HG02943 (cell line): ENCODE measurements around the gene LBR.
"Not testable (repeated sequence)": the region's sequence is repeated elsewhere in the genome, so short reads cannot be mapped to it uniquely, and the experiment has no call there.

Experiments
- ATAC-seq: cut with Tn5 transposase; IDR thresholded peaks from one replicate; pipeline ENCODE4 v1.9.1; 2021; ENCODE audit warnings: mild to moderate bottlenecking, low read depth, moderate library complexity; ENCODE audit not compliant: unreplicated experiment

LBR gene

DNA sequence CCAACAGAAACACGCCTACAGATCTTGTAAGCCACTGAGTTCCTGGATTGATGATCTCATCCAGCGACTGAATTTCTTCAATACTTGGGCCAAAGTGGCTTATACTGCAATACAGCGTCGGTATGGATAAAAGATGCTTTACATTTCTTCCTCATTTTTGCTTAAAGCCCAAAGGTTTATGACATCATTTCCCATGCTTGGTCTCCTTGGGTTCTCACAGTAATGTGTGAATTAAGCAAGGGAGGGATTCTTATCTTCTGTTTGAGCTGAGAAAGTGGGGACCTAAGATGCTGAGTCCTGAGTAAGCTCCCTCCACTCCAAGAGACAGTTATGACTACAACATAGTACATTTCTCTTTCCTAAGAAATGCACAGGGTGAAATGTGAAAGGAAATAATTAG is 39.5 kb downstream of the LBR start:
- no peak for ATAC-seq

DNA sequence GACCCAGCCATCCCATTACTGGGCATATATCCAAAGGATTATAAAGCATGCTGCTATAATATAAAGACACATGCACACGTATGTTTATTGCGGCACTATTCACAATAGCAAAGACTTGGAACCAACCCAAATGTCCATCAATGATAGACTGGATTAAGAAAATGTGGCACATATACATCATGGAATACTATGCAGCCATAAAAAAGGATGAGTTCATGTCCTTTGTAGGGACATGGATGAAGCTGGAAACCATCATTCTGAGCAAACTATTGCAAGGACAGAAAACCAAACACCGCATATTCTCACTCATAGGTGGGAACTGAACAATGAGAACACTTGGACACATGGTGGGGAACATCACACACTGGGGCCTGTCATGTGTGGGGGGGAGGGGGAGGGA is 41.0 kb downstream of the LBR start:
- not testable (repeated sequence) for ATAC-seq

DNA sequence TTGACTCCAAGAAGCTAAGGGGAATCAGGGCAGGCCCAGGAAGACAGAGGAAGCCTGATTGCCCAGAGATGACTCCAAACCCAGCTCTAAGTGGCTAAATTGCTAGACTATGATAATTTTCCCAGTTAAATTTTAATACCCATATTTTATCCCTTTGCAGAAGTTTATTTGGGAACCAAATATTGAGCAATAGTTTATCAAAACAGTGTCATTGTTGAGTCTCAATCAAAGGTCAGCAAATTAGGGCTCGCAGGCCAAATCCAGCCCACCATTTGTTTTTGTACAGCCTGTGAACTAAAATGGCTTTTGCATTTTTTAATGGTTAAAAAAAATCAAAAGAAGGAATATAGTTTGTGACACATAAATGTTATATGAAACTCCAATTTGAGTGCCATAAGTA is 47.1 kb downstream of the LBR start:
- ATAC-seq: no peak

DNA sequence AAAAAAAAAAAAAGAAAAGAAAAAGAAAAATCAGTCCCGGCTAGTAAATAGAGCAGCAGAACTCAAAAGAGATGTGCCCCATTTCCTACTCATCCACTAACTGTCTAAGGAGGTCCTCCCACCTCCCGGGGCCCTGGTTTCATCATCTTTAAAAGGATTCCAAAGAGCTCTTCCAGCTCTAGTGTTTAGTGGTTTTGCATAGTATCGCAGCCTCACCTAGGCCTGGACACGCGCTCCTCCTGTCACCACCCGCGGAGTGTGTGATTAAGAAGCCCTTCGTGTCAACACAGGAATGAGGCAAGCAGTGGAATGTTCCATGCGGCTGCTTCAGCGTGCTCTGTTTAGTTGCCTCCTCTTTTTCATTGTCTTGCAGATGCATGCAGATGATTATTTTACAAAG is 49.0 kb downstream of the LBR start:
- no peak for ATAC-seq

DNA sequence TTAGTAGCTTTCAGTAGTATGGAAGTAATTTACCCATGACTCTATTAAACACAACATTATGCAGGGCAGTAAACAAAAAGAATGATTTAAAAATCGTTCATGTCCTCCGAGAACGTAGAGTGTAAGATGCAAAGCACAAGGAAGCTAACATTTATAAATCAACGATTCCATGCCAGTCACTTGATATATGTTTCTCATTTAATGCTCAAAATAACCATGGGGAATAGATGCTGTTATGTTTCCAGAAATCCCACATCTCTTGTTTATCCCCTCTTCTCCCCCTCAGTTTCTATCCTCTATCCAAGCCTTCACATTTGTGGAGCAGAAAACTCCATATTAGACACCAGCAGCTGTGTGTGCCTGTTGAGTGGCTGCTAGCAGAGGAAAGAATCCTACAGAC is 52.8 kb downstream of the LBR start:
- ATAC-seq: no peak

DNA sequence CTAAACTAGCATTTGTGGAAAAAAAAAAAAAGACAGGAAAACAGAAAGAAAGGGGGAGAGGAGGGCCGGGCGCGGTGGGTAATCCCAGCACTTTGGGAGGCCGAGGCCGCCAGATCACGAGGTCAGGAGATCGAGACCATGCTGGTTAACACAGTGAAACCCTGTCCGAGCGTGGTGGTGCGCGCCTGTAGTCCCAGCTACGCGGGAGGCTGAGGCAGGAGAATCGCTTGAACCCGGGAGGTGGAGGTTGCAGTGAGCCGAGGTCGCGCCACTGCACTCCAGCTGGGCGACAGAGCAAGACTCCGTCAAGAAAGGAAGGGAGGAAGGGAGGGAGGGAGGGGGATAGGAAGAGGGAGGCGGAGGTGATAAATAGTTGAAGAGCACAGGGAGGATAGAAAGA is 54.7 kb downstream of the LBR start:
- ATAC-seq: no peak

DNA sequence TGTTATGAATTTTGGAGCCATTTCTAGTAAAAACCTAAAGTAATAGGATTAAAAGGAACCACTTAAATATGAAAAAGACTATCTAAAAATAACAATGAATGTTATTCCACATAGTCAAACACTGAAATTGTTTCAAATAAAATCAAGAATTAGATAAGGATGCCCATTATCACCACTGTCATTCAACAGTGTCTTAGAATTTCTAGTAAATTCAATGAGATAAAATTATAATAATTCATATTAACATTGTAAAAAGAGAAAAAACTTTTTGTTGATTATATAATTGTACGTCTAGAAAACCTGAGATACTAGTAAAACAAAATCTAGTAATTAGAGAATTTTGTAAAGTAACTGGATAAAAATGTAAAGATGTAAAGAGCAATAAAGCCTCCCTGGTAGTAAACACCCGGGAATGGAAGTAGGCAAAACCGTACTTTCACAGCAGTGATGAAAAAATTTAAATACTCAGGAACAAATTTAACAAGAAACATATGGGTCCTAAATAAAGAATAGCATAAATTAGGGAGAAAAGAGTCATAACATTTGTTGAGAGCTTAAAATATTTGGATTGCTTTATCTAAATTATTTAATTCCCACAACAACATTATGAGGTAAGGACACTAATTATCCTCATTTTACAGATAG is 56.4 kb downstream of the LBR start:
- ATAC-seq: no peak

GRCh38 chr1:225368036-225368552 is 59.7 kb downstream of the LBR start:
- ATAC-seq: no peak

DNA sequence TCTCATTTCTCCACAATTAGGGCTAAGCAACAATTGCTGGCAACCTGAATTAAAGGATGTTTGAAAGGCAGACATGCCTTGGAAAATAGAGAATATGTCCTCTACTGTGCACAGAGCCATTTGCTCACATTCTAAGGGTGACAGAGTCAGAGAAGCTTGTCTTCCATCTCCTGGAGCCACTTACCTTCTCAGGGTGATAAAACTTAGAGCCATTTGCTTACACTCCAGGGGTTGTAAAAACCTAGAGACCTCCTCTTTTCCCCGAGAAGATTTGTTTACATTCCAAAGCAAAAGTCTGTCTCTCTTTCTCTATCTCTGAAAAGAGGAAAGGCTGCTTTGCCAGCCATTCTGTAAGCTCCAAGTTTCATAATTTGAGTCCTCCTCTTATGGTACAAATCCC is 61.3 kb downstream of the LBR start:
- ATAC-seq: no peak

GRCh38 chr1:225366018-225366417 is 61.8 kb downstream of the LBR start:
- ATAC-seq: no peak

- no peak for ATAC-seq
These were observed 63.4 kb downstream of the LBR start for GRCh38 chr1:225364439-225364838.

- no peak for ATAC-seq
These were observed 65.0 kb downstream of the LBR start for GRCh38 chr1:225362805-225363204.

GRCh38 chr1:225361176-225361575 is 66.7 kb downstream of the LBR start:
- ATAC-seq: no peak

GRCh38 chr1:225360119-225360518 is 67.7 kb downstream of the LBR start:
- ATAC-seq: no peak

- no peak for ATAC-seq
These were observed 72.0 kb downstream of the LBR start for GRCh38 chr1:225355863-225356262.

- no peak for ATAC-seq
These were observed 72.9 kb downstream of the LBR start for GRCh38 chr1:225354906-225355305.
